ENCODE results near the gene AP1AR.

GRCh38 chr4:112280386-112281056, 48.9 kb downstream of the AP1AR start:
- TF ChIP-seq CTCF (IDR thresholded peaks at IDR 0.05) = no peak
- TF ChIP-seq NFYB (CRISPR knock-in tag; conservative IDR thresholded peaks at IDR 0.05; ENCODE audit: low read depth) = no peak
- TF ChIP-seq ELF4 (CRISPR knock-in tag; IDR thresholded peaks at IDR 0.05; ENCODE audit: low read depth) = no peak
- TF ChIP-seq CREB1 (CRISPR knock-in tag; IDR thresholded peaks at IDR 0.05) = no peak
- TF ChIP-seq ZNF281 (CRISPR knock-in tag; IDR thresholded peaks at IDR 0.05) = no peak
- TF ChIP-seq ATF3 (CRISPR knock-in tag; conservative IDR thresholded peaks at IDR 0.05) = no peak
- TF ChIP-seq FOXJ3 (CRISPR knock-in tag; IDR thresholded peaks at IDR 0.05; ENCODE audit: borderline replicate concordance) = no peak
- TF ChIP-seq ZBTB21 (CRISPR knock-in tag; IDR thresholded peaks at IDR 0.05; ENCODE audit: borderline replicate concordance) = no peak
- no peak for TF ChIP-seq SP1 (CRISPR knock-in tag; conservative IDR thresholded peaks at IDR 0.05)
- TF ChIP-seq JUN (CRISPR knock-in tag; IDR thresholded peaks at IDR 0.05) = no peak
- no peak for TF ChIP-seq STAT6 (CRISPR knock-in tag; conservative IDR thresholded peaks at IDR 0.05; ENCODE audit: low read depth)

Measured in WTC11 (cell line).